GM13976 (cell line): ENCODE measurements around the gene COP1.
"Not testable (repeated sequence)": the region's sequence is repeated elsewhere in the genome, so short reads cannot be mapped to it uniquely, and the experiment has no call there.

Source experiments
- DNase-seq: peaks from one replicate; pipeline ENCODE4 v3.0.0; 2012; ENCODE audit warnings: low spot score
- in situ Hi-C: fragments of 300-500 bp; cut with MboI; formaldehyde crosslinking; loops from one replicate; pipeline ENCODE4 v1.12.0; 2022; ENCODE audit warnings: low sequenced_read_pairs, mixed read lengths, inconsistent platforms; ENCODE audit not compliant: unreplicated experiment
- TF ChIP-seq, protein P1 (sequence below): IDR thresholded peaks from 2 replicates; pipeline ENCODE4 v1.5.1; 2012; ENCODE audit warnings: borderline replicate concordance, mild to moderate bottlenecking; ENCODE audit not compliant: insufficient read depth; ENCODE audit errors: extremely low read depth, missing control alignments, control extremely low read depth

The COP1 gene

DNA sequence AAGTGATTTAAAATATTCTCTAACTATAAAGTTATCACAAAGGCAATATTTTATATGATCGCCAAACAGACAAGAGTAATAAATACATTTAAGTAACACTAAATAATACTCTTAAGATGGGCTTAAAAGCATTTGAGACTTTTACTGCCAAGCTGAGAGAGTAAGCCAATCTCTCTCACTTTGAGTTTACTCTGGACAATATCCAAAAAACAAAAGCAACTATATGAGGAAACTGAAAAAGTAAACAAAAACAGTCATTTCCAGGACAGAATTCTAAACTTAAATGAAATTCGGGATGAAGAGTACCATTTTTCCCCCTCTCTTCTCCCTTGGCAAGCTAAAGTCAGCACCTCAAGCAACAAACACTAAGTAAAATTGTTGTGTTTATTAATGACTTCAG is 173.2 kb downstream of the COP1 start:
- in situ Hi-C loops, result no loop called here
- DNase-seq, result no peak
- TF ChIP-seq, protein P1, sequence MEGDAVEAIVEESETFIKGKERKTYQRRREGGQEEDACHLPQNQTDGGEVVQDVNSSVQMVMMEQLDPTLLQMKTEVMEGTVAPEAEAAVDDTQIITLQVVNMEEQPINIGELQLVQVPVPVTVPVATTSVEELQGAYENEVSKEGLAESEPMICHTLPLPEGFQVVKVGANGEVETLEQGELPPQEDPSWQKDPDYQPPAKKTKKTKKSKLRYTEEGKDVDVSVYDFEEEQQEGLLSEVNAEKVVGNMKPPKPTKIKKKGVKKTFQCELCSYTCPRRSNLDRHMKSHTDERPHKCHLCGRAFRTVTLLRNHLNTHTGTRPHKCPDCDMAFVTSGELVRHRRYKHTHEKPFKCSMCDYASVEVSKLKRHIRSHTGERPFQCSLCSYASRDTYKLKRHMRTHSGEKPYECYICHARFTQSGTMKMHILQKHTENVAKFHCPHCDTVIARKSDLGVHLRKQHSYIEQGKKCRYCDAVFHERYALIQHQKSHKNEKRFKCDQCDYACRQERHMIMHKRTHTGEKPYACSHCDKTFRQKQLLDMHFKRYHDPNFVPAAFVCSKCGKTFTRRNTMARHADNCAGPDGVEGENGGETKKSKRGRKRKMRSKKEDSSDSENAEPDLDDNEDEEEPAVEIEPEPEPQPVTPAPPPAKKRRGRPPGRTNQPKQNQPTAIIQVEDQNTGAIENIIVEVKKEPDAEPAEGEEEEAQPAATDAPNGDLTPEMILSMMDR, result no peak

DNA sequence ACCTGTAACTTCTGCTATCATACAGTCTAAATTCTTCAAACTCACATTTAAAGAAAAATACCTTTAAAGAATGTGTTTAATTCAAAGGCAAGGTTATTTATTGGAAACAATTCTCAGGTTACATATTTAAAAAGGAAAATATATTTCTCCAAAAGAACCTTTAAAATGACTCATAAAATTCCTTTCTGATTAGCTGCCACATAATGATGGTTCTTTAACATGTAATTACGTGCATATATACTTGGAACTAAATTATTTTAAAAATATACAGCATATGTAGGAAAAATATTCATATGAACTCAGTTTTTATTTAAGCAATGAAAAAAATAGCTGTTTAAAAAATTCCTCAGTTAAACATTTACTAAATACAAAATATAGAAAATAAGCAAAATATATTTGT is 173.6 kb downstream of the COP1 start:
- in situ Hi-C loops, result no loop called here
- TF ChIP-seq, protein P1, result no peak
- DNase-seq, result no peak

DNA sequence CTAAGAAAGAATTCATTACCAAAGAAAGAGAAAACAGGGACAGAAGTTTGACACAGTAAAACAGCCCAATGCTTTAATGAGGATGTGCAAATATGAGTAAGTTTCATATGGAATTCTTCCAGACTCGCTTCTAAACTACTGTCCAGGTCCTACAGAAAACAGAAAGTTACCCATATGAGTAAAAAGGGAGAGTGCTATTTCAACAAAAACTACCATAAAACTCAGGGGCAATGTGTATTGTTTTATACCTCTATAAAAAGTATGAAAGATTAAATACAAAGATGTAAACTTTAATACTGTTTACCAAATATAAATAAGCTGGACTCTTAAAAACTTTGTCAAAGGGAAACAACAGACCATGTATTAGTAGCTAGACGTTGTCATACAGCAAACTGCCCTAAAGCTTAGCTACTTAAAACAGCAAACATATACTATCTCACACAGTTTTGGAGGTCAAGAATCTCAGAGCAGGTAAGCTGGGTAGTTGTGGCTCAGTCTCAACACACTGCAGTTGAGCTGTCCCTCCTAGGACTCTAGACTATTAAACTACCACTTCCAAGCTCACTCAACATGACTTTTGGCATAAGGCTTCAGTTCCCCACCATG is 174.9 kb downstream of the COP1 start:
- TF ChIP-seq, protein P1, result no peak
- DNase-seq, result no peak
- in situ Hi-C loops, result no loop called here

DNA sequence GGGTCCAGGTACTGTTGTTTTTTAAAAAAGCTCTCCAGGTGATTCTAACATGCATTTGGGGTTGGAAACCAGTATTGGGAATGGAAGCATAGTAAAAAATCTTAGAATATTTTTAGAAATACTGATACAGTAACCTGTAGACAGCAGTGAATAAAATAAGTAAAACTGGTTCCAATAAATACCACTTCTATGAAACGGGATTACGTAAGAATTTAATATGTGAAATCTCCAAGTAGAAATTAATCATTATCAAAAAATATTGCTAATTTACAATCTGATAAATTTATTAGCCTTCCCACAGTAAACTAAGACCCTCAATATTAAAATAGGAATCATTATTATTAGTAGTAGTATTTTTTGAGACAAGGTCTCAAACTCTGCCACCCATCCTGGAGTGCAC is 177.5 kb downstream of the COP1 start:
- no peak for DNase-seq
- in situ Hi-C loops, result no loop called here
- TF ChIP-seq, protein P1, result no peak

DNA sequence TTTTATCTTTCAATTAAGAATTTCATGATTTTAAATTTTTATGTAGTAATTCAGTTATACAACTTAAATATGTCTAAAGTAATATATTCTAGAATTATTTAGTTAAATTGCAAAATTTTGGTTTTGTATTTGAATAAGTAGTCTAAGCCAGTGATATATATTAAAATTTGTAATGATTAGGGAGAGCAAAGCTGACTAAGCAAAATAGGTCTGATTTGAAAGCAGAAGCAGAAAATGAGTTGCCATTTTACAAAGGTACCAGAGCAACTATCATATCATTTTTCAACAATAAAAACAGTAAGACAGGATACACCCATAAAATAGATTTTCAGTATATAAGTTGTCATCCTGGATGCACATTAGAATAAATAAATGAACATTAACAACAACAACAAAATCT is 177.9 kb downstream of the COP1 start:
- TF ChIP-seq, protein P1, result no peak
- DNase-seq, result no peak
- in situ Hi-C loops, result no loop called here

DNA sequence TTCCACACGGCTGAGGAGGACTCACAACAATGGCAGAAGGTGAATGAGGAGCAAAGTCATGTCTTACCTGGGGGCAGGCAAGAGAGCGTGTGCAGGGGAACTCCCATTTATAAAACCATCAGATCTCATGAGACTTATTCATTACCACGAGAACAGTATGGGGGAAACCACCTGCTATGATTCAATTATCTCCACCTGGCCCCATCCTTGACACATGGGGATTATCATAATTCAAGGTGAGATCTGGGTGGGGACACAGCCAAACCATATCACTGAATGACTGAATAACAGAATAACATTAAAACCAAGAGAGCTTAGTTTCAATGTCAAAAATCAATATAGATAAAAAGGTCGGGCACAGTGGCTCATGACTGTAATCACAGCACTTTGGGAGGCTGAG is 179.2 kb downstream of the COP1 start:
- DNase-seq, in situ Hi-C loops: not testable (repeated sequence)

DNA sequence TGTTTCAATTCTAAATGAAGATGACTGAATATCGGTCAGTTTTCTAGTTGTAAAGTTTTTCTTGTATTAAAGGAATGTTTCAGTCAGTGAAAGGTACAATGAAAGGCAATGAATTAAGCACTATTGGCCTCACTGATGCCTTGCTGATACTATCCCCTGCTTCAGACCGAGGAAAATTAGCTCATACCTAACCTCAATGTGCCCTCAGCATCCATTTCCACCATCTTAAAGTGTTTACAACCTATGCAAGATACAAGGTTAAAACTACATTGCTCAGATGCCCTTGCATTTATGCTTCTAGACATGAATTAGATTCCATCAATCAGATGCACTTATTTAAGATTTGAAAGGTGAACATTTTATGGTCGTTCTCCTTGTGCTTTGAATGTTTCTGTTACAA is 184.5 kb downstream of the COP1 start:
- in situ Hi-C loops, result no loop called here
- TF ChIP-seq, protein P1, result no peak
- DNase-seq, result no peak
